WTC11 (cell line): ENCODE measurements around the gene CLN6.

Experiments
- ATF1 ChIP-seq: sonication (generic); formaldehyde crosslinking; IDR thresholded peaks from 2 replicates; pipeline ENCODE4 v1.8.1; 2023; ENCODE audit warnings: mild to moderate bottlenecking, moderate library complexity, missing genetic modification reagents
- ETV6 ChIP-seq: sonication (generic); formaldehyde crosslinking; IDR thresholded peaks from 2 replicates; pipeline ENCODE4 v1.8.1; 2022; ENCODE audit warnings: mild to moderate bottlenecking, missing genetic modification reagents
- FOXJ3 ChIP-seq: sonication (generic); formaldehyde crosslinking; IDR thresholded peaks from 2 replicates; pipeline ENCODE4 v1.9.0; 2021; ENCODE audit warnings: missing genetic modification reagents, mild to moderate bottlenecking, borderline replicate concordance
- MXD4 ChIP-seq: fragments of 250-450 bp; sonication (Bioruptor Pico); IDR thresholded peaks from 2 replicates; pipeline ENCODE4 v1.8.0; 2021; ENCODE audit warnings: mild to moderate bottlenecking, moderate library complexity, borderline replicate concordance
- NR1H2 ChIP-seq: sonication (generic); formaldehyde crosslinking; IDR thresholded peaks from 2 replicates; pipeline ENCODE4 v1.9.0; 2021; ENCODE audit warnings: mild to moderate bottlenecking, moderate library complexity, missing genetic modification reagents
- NR3C1 ChIP-seq: sonication (generic); formaldehyde crosslinking; conservative IDR thresholded peaks from 2 replicates; pipeline ENCODE4 v1.8.1; 2023; ENCODE audit warnings: low read depth, mild to moderate bottlenecking, missing genetic modification reagents
- TP53 ChIP-seq: sonication (generic); formaldehyde crosslinking; IDR thresholded peaks from 2 replicates; pipeline ENCODE4 v1.8.1; 2023; ENCODE audit warnings: mild to moderate bottlenecking, missing genetic modification reagents
- TF ChIP-seq, protein P1 (sequence below): fragments of 200-600 bp; IDR thresholded peaks from 2 replicates; pipeline ENCODE4 v1.8.0; 2022; ENCODE audit warnings: antibody characterized with exemption
- TF ChIP-seq, protein P2 (sequence below): sonication (generic); formaldehyde crosslinking; IDR thresholded peaks from 2 replicates; pipeline ENCODE4 v1.8.1; 2022; ENCODE audit warnings: mild to moderate bottlenecking, moderate library complexity, missing genetic modification reagents

DNA sequence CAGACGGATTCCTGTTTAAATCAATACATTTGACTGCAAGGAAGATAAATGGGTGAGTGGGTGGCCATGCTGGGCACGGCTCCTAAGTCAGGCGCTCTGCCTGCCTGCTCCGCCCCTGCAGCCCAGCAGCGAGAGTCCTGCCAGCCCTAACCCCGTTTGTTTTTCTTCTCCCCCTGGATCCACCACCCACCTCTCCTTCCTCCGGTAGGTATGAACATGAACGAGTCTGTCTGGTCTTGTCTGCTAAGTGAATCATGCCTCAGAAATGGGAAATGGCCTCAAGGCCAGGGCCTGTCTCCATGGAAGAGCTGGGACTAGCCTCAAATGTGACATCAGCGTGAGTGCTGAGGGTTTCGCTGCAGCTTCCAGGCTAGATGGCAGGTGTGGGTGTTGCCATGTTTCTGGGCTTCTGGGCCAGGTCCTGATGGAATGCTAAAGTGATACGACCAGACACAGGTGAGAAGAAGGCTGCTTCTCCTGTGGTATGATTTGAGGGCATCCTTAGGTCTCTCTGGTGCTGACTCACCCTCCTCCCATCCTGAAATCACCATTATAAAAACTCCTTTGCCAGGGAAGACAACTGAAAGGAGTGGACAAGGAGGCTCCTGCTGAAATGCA lies 42.4 kb upstream of the CLN6 start:
- TF ChIP-seq TP53 (no peak), ETV6 (no peak), NR1H2 (CRISPR knock-in tag) (no peak), ATF1 (CRISPR knock-in tag) (no peak), NR3C1 (CRISPR knock-in tag) (no peak), FOXJ3 (CRISPR knock-in tag) (no peak), MXD4 (no peak)
- TF ChIP-seq, protein P1, sequence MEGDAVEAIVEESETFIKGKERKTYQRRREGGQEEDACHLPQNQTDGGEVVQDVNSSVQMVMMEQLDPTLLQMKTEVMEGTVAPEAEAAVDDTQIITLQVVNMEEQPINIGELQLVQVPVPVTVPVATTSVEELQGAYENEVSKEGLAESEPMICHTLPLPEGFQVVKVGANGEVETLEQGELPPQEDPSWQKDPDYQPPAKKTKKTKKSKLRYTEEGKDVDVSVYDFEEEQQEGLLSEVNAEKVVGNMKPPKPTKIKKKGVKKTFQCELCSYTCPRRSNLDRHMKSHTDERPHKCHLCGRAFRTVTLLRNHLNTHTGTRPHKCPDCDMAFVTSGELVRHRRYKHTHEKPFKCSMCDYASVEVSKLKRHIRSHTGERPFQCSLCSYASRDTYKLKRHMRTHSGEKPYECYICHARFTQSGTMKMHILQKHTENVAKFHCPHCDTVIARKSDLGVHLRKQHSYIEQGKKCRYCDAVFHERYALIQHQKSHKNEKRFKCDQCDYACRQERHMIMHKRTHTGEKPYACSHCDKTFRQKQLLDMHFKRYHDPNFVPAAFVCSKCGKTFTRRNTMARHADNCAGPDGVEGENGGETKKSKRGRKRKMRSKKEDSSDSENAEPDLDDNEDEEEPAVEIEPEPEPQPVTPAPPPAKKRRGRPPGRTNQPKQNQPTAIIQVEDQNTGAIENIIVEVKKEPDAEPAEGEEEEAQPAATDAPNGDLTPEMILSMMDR = no peak
- TF ChIP-seq, protein P2, sequence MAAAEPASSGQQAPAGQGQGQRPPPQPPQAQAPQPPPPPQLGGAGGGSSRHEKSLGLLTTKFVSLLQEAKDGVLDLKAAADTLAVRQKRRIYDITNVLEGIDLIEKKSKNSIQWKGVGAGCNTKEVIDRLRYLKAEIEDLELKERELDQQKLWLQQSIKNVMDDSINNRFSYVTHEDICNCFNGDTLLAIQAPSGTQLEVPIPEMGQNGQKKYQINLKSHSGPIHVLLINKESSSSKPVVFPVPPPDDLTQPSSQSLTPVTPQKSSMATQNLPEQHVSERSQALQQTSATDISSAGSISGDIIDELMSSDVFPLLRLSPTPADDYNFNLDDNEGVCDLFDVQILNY = no peak
